HEK293T (cell line): ENCODE measurements around the gene TXN2.

Source experiments
- CTCF ChIA-PET: fragments of 350-600 bp; formaldehyde crosslinking; extraction: SDS; loops from one replicate; lab custom pipeline; 2021; ENCODE audit warnings: antibody characterized with exemption, inconsistent platforms; lab: Yijun Ruan, JAX
- POLR2A ChIA-PET: fragments of 350-600 bp; formaldehyde crosslinking; extraction: SDS; loops from one replicate; lab custom pipeline; 2020; ENCODE audit warnings: antibody characterized with exemption, inconsistent platforms; lab: Yijun Ruan, JAX
- DNase-seq: peaks from one replicate; pipeline ENCODE4 v3.0.0; 2012; ENCODE audit warnings: mixed read lengths; ENCODE audit errors: extremely low spot score
- ARNT ChIP-seq: fragments of 450-650 bp; IDR thresholded peaks from 2 replicates; pipeline ENCODE4 v1.6.1; 2017; ENCODE audit warnings: mild to moderate bottlenecking
- BHLHE40 ChIP-seq: fragments of 450-650 bp; IDR thresholded peaks from 2 replicates; pipeline ENCODE4 v1.6.1; 2016; ENCODE audit warnings: mild to moderate bottlenecking, moderate library complexity, borderline replicate concordance
- CTBP1 ChIP-seq: fragments of 450-650 bp; IDR thresholded peaks from 2 replicates; pipeline ENCODE4 v1.6.1; 2016; ENCODE audit warnings: borderline replicate concordance
- ELF4 ChIP-seq: fragments of 450-650 bp; IDR thresholded peaks from 2 replicates; pipeline ENCODE4 v1.6.1; 2017; ENCODE audit warnings: antibody characterized with exemption
- FOXA1 ChIP-seq: fragments of 450-650 bp; IDR thresholded peaks from 2 replicates; pipeline ENCODE4 v1.6.1; 2016; ENCODE audit warnings: mild to moderate bottlenecking
- FOXK2 ChIP-seq: fragments of 450-650 bp; IDR thresholded peaks from 2 replicates; pipeline ENCODE4 v1.6.1; 2016; ENCODE audit warnings: mild to moderate bottlenecking
- FOXM1 ChIP-seq: fragments of 450-650 bp; IDR thresholded peaks from 2 replicates; pipeline ENCODE4 v1.6.1; 2017; ENCODE audit warnings: mild to moderate bottlenecking, borderline replicate concordance
- HDGF ChIP-seq: fragments of 450-650 bp; IDR thresholded peaks from 2 replicates; pipeline ENCODE4 v1.6.1; 2017; ENCODE audit warnings: antibody characterized with exemption, borderline replicate concordance
- L3MBTL2 ChIP-seq: fragments of 450-650 bp; conservative IDR thresholded peaks from 2 replicates; pipeline ENCODE4 v1.6.1; 2016; ENCODE audit warnings: mild to moderate bottlenecking
- LEF1 ChIP-seq: fragments of 450-650 bp; IDR thresholded peaks from 2 replicates; pipeline ENCODE4 v1.6.1; 2017; ENCODE audit warnings: mild to moderate bottlenecking, borderline replicate concordance
- NFRKB ChIP-seq: fragments of 450-650 bp; IDR thresholded peaks from 2 replicates; pipeline ENCODE4 v1.6.1; 2016; ENCODE audit warnings: mild to moderate bottlenecking, moderate library complexity
- SP1 ChIP-seq: fragments of 450-650 bp; IDR thresholded peaks from 2 replicates; pipeline ENCODE4 v1.6.1; 2017
- SUZ12 ChIP-seq: fragments of 450-650 bp; IDR thresholded peaks from 2 replicates; pipeline ENCODE4 v1.6.1; 2016; ENCODE audit warnings: mild to moderate bottlenecking
- TARDBP ChIP-seq: fragments of 450-650 bp; IDR thresholded peaks from 2 replicates; pipeline ENCODE4 v1.6.1; 2016
- ZNF384 ChIP-seq: fragments of 450-650 bp; IDR thresholded peaks from 2 replicates; pipeline ENCODE4 v1.6.1; 2016
- TF ChIP-seq, protein P1 (sequence below): fragments of 450-650 bp; IDR thresholded peaks from 2 replicates; pipeline ENCODE4 v1.6.1; 2016

The TXN2 gene

DNA sequence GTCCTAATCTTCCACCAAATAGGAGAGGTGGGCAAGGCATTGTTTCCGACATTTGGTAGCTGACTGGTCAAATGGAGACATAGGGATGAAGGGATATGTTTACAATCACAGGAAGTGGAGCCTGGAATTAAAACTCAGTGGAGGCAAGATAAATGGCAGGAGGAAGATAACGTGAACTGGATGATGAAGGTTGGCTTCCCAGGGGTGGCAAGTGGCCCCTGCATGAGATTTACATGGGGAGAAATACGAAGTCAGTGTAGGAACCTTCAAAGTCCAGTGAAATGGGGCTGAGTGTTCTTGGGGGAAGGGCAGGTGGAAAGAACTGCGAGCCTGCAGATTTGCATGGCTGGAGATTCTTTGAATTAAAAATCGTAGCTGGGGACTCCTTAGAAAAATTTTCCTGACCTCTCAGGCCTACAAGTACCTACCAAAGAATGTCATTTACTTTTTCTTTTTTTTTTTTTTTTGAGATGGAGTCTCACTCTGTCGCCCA, 26.1 kb upstream of the TXN2 start:
- ChIA-PET POLR2A (interaction anchor here (0.9 to 2.6 kb wide), 14 partner anchors 10 to 269 kb away, joined by 3 to 30 read pairs (median 4); partner anchors contain the start of genes EIF3D, IFT27 and TXN2), CTCF (no interaction called here)
- no peak for DNase-seq
- TF ChIP-seq SP1 (no peak), TARDBP (no peak), CTBP1 (no peak), FOXK2 (no peak), L3MBTL2 (no peak), FOXA1 (no peak), HDGF (no peak), ZNF384 (no peak), FOXM1 (no peak), ELF4 (no peak), ARNT (no peak), LEF1 (no peak), BHLHE40 (no peak), SUZ12 (no peak), NFRKB (no peak)
- TF ChIP-seq, protein P1, sequence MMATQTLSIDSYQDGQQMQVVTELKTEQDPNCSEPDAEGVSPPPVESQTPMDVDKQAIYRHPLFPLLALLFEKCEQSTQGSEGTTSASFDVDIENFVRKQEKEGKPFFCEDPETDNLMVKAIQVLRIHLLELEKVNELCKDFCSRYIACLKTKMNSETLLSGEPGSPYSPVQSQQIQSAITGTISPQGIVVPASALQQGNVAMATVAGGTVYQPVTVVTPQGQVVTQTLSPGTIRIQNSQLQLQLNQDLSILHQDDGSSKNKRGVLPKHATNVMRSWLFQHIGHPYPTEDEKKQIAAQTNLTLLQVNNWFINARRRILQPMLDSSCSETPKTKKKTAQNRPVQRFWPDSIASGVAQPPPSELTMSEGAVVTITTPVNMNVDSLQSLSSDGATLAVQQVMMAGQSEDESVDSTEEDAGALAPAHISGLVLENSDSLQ, result no peak

DNA sequence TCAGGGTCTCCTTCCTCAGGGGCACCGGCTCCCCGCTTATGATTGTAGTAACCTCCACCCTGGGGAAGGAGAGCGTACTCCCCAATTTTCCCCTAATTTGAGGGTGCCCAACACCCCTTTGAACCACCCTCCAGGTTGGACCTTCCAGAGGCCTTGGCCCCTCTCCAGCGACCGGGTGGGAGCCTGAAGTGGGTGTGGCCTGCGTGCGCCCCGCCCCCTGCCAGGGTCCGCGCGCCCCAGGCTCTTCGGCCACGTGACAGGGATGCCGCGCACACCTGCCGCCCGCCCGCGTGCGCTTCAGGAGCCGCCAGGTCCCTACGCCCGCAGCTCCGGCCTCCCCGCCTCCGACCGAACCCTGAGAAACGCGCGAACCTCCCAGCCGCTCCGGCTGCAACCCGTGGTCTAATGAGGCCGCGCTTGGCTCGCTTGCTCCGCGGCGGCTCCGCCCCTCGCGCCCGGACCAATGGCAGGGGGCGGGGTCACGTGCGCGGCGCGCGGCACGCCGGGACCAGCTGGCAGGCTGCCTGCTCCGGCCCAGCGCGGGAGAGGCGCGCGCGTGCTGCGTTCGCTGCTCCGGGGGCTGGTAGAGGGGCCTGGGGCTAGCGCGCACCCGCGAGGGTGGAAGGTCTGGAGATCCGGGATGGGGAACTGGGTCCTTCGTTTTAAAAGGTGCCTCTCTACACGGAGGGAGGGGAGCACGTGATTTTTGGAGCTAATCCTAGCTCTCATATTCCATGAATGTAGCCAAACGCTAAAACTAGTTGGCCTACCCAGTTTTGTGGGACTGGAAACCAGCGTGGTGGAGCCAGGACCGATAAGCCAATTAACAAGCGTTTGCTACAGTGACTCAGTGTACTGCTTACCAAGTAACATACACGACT, 25.4 kb upstream of the TXN2 start, which contains the start of gene FOXRED2:
TSS of gene FOXRED2 (minus strand) at position 404 of the 881 bp plus-strand sequence. CDS start 618 bp downstream, outside the sequence.
- peak; percentile 99 for DNase-seq
- CTCF ChIA-PET, result no interaction called here
- POLR2A ChIA-PET, result interaction anchor here (0.9 to 2.6 kb wide), 14 partner anchors 9 to 269 kb away, joined by 3 to 30 read pairs (median 4); partner anchors contain the start of genes EIF3D, IFT27 and TXN2

DNA sequence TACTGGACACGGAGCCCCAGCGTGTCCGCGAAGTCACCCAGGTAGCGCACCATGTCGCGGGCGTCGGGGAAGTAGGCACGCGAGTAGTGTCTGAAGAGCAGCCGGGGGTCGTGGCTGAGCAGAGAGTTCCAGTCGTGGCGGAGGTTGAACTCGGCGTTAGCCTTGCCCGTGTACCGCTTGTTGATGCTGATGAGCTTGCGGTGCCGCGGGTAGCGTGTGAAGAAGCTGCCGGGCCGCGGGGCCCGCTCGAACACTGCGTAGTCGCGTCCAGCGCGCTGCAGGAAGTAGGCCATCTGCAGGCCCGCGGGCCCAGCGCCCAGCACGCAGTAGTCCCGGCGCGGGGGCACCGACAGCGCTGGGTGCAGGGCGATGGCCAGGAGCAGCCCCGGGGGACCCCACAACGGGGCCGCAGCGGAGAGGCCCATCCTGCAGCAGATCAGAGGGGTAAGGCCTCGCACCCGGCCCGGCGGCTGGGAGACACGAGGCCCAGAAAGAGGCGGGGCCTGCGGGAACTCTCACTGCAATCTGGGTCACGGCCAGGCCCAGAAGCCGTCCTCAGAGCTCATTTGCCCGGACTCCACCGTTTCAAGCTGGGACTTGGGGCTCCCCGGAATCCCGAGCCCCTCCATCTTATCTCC, 24.7 kb upstream of the TXN2 start:
- DNase-seq, result peak; percentile 56
- TF ChIP-seq HDGF, result no peak
- peak; percentile 94 for TF ChIP-seq L3MBTL2
- POLR2A ChIA-PET, result interaction anchor here (0.9 to 2.6 kb wide), 7 partner anchors 13 to 267 kb away, joined by 3 to 30 read pairs (median 9); partner anchors contain the start of genes EIF3D and TXN2
- CTCF ChIA-PET, result no interaction called here

More for the DNA sequence above, 25.4 kb upstream of the TXN2 start, which contains the start of gene FOXRED2:
- TF ChIP-seq ARNT (peak; percentile 81), HDGF (no peak), LEF1 (peak; percentile 80), FOXK2 (no peak), ZNF384 (no peak), BHLHE40 (no peak), TARDBP (no peak), FOXA1 (no peak), NFRKB (no peak), ELF4 (no peak), FOXM1 (peak; percentile 85), SP1 (peak; percentile 56; the same call in 1 of the 2 replicates), SUZ12 (no peak), L3MBTL2 (peak; percentile 96), CTBP1 (no peak)
- TF ChIP-seq, protein P1, result no peak

DNA sequence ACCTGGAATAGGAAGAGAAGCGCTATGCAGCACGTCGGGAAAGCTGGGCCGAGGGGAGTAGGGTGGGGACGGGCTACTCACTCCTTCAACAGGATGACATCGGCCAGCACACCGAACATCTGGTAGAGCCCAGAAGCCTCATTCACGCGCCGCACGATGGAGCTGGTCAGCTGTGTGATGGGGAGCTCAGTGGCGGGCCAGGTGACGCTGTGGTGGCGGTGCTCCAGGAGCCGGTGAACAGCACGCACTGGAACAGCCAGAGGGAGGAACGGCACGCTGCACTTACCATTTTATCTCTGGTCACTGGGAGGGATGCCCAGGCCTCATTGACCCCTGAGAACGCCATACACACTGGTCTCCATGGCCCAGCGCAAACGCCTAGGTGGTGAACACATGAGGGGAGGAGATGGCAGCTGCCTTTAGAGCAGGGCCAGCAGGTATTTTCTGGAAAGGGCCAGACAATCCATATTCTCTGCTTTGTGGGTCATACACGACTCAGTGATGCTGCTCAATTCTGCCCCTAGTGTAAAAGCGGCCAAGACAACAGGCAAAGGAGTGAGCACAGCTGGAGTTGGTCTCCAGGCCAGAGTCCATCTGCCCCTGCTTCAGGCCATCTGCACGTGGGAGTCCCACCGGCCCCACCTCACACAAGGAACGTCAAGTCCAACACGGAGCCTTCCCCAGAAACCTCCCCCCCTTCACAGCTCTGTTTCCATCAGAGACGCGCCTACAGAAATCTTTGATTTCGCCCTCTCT, 16.6 kb upstream of the TXN2 start:
- no peak for DNase-seq
- ChIA-PET POLR2A (interaction anchor here (1.0 to 3.7 kb wide), 3 partner anchors 9 to 18 kb away, joined by 3 to 10 read pairs (median 5); partner anchors contain the start of genes FOXRED2 and TXN2), CTCF (no interaction called here)
- TF ChIP-seq TARDBP (no peak), LEF1 (no peak), SUZ12 (no peak), ZNF384 (no peak), NFRKB (no peak), ARNT (no peak)

DNA sequence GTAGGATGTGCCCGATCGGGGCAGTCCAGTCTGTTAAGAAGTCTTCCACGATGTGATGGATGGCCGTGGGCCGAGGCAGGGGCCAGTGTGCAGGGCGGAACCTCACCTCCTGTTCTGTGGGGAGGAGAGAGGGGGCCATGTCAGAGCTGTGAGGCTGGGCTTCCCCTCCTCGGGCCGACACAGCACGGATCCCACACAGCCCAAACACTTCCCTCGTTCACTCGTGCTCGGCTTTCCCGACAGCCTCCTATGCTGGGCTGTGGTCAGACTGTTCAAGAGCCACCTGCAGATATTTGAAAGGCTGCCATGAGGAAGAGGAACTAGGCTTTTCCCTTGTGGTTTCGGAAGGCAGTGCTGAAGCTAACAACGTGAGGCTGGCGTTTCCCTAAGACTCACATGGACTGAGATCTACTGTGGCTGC, 12.3 kb upstream of the TXN2 start:
- DNase-seq, result no peak
- TF ChIP-seq LEF1 (no peak), L3MBTL2 (no peak), SP1 (no peak), SUZ12 (no peak), FOXA1 (no peak), ZNF384 (no peak), NFRKB (no peak)
- ChIA-PET CTCF (interaction anchor here (0.7 to 1.2 kb wide), 2 partner anchors 17 to 92 kb away, joined by 4 to 5 read pairs; no protein-coding TSS in a partner anchor), POLR2A (interaction anchor here (0.8 to 2.0 kb wide), 4 partner anchors 10 to 13 kb away, joined by 3 to 10 read pairs (median 5); partner anchors contain the start of genes FOXRED2 and TXN2)
